Endothelial cell of umbilical vein (primary cell): ENCODE results near the gene CHI3L2. TPM values are rescaled to one million over a fixed set of nuclear protein-coding genes. Genes with fewer than 3 reads are reported as not detected.

Source experiments
- BruUV-seq: library from RNA; stranded (reverse); fragments of 400-500 nt; replicated peaks from 2 replicates; lab custom pipeline; 2021; lab: Mats Ljungman, UMichigan
- CTCF ChIA-PET: fragments of 300-600, 350-600 bp; sonication (Branson Sonifier 250); formaldehyde crosslinking; loops from one replicate; lab custom pipeline; 2021; ENCODE audit warnings: antibody characterized with exemption, inconsistent platforms; lab: Charles Lee
- POLR2A ChIA-PET: fragments of 300-600, 350-600 bp; sonication (Branson Sonifier 250); formaldehyde crosslinking; loops from one replicate; lab custom pipeline; 2021; ENCODE audit warnings: antibody characterized with exemption, inconsistent platforms; lab: Charles Lee
- DNase-seq: peaks from one replicate; pipeline ENCODE4 v3.0.0-alpha.2; 2011; ENCODE audit warnings: low read depth, low spot score
- FAIRE-seq: peaks from 2 replicates; lab custom pipeline; 2011; peaks lifted over from hg19 to GRCh38; lab: Jason Lieb, UNC
- H2AFZ ChIP-seq: 2 replicates; pipeline ENCODE4 v1.6.0; 2012; ENCODE audit warnings: low read depth, low read length, control low read depth, inconsistent platforms
- H3K27ac ChIP-seq: 2 replicates; pipeline ENCODE4 v1.5.1; 2011; ENCODE audit warnings: low read depth, mild to moderate bottlenecking, control low read depth, low read length, moderate library complexity; ENCODE audit not compliant: insufficient read depth
- H3K27me3 ChIP-seq, 2 experiments: 2 replicates each; pipeline versions ENCODE4 v1.6.0 to v1.6.1; 2011; ENCODE audit warnings: low read length in 2 of 2, mixed read lengths in 1 of 2; ENCODE audit not compliant: control insufficient read depth in 2 of 2, insufficient read depth in 2 of 2
- H3K36me3 ChIP-seq, 2 experiments: 2 replicates in 1 of 2; 3 replicates in 1 of 2; pipeline ENCODE4 v1.5.1; 2011; ENCODE audit warnings: low read length in 2 of 2, mild to moderate bottlenecking in 1 of 2, moderate library complexity in 1 of 2; ENCODE audit not compliant: control insufficient read depth in 2 of 2, insufficient read depth in 2 of 2; ENCODE audit errors: extremely low read depth in 1 of 2
- H3K4me1 ChIP-seq: 3 replicates; pipeline ENCODE4 v1.5.1; 2011; ENCODE audit warnings: mild to moderate bottlenecking, low read length; ENCODE audit not compliant: control insufficient read depth, insufficient read depth; ENCODE audit errors: extremely low read depth
- H3K4me2 ChIP-seq: 2 replicates; pipeline ENCODE4 v1.6.1; 2011; ENCODE audit warnings: low read length, control low read depth, mixed read lengths; ENCODE audit not compliant: insufficient read depth
- H3K4me3 ChIP-seq, 3 experiments: fragments of 200-600 bp in 1 of 3; sonication (generic), shearing (Covaris generic) in 1 of 3; replicated peaks in 1 of 3; 2 replicates each; pipeline ENCODE4 v1.5.1; 2011 to 2016; ENCODE audit warnings: control low read depth in 3 of 3, low read length in 3 of 3, mild to moderate bottlenecking in 2 of 3, inconsistent platforms in 1 of 3, low read depth in 1 of 3, moderate library complexity in 1 of 3; ENCODE audit not compliant: insufficient read depth in 1 of 3
- H3K79me2 ChIP-seq: 2 replicates; pipeline ENCODE4 v1.6.0; 2012; ENCODE audit warnings: low read length, inconsistent platforms; ENCODE audit not compliant: control insufficient read depth, insufficient read depth
- H3K9ac ChIP-seq: replicated peaks from 2 replicates; pipeline ENCODE3; 2011; ENCODE audit warnings: low read length, control low read depth; ENCODE audit not compliant: insufficient read depth; ENCODE audit errors: extremely low read depth
- H3K9me1 ChIP-seq: replicated peaks from 3 replicates; pipeline ENCODE4 v1.6.0; 2011; ENCODE audit warnings: mild to moderate bottlenecking, low read length; ENCODE audit not compliant: control insufficient read depth, insufficient read depth; ENCODE audit errors: extremely low read depth
- H3K9me3 ChIP-seq: replicated peaks from 2 replicates; pipeline ENCODE4 v1.5.1; 2012; ENCODE audit warnings: low read length, inconsistent platforms; ENCODE audit not compliant: control insufficient read depth, insufficient read depth
- H4K20me1 ChIP-seq: replicated peaks from 2 replicates; pipeline ENCODE3; 2011; ENCODE audit warnings: mild to moderate bottlenecking, low read length; ENCODE audit not compliant: control insufficient read depth, insufficient read depth; ENCODE audit errors: extremely low read depth
- EZH2 ChIP-seq: IDR thresholded peaks from 2 replicates; pipeline ENCODE4 v1.6.1; 2012; ENCODE audit warnings: borderline replicate concordance, low read depth, mild to moderate bottlenecking, moderate library complexity, low read length, inconsistent platforms; ENCODE audit not compliant: severe bottlenecking
- FOS ChIP-seq: IDR thresholded peaks from 2 replicates; pipeline ENCODE4 v1.6.1; 2011; ENCODE audit warnings: mild to moderate bottlenecking, low read length, moderate library complexity, borderline replicate concordance; ENCODE audit not compliant: insufficient read depth
- GATA2 ChIP-seq: IDR thresholded peaks from 2 replicates; pipeline ENCODE4 v1.7.0; 2011; ENCODE audit warnings: low read depth, mild to moderate bottlenecking, moderate library complexity, mixed read lengths, low read length; ENCODE audit not compliant: insufficient read length, insufficient read depth
- JUN ChIP-seq: IDR thresholded peaks from 2 replicates; pipeline ENCODE4 v1.6.1; 2011; ENCODE audit warnings: borderline replicate concordance, low read depth; ENCODE audit not compliant: insufficient read length, insufficient read depth
- MYC ChIP-seq: IDR thresholded peaks from one replicate; pipeline ENCODE4 v1.6.1; 2011; ENCODE audit warnings: mild to moderate bottlenecking, low read depth, low read length
- POLR2A ChIP-seq: IDR thresholded peaks from 2 replicates; pipeline ENCODE4 v1.6.1; 2012; ENCODE audit warnings: low read depth, mild to moderate bottlenecking, control low read depth, low read length
- POLR2AphosphoS5 ChIP-seq: IDR thresholded peaks from 2 replicates; pipeline ENCODE4 v1.6.1; 2012; ENCODE audit warnings: low read depth, mild to moderate bottlenecking, control low read depth, low read length, moderate library complexity; ENCODE audit not compliant: insufficient read depth
- dilution Hi-C: fragments of 300-500 bp; cut with MboI; formaldehyde crosslinking; loops from one replicate; pipeline ENCODE4 v1.15.0; 2019; ENCODE audit warnings: low sequenced_read_pairs; ENCODE audit not compliant: extremely low pct_ligation_motif_present
- intact Hi-C: fragments of 100-400 bp; cut with micrococcal nuclease; formaldehyde crosslinking; loops from one replicate; pipeline ENCODE4 v1.10.0; 2022
- polyA plus RNA-seq, 4 experiments: library from polyadenylated mRNA; depleted of rRNA in 3 of 4; stranded (reverse) in 3 of 4; unstranded in 1 of 4; fragments of >200 nt; gene quantifications; 2 replicates each; pipeline versions ENCODE4 v1.2.1 to v1.2.3, GENCODE V29; 2011 to 2012; ENCODE audit warnings: missing spikeins in 1 of 4
- total RNA-seq: library from RNA; stranded (reverse); gene quantifications from 2 replicates; pipeline ENCODE4 v1.2.3, GENCODE V29; 2021
- TF ChIP-seq, protein P1 (sequence below), 2 donors: IDR thresholded peaks; 1 replicate in 1 of 2; 2 replicates in 1 of 2; pipeline ENCODE4 v1.5.1; 2011; ENCODE audit warnings: low read length in 2 of 2, mild to moderate bottlenecking in 2 of 2, moderate library complexity in 2 of 2, control low read depth in 1 of 2, inconsistent platforms in 1 of 2, low read depth in 1 of 2; ENCODE audit not compliant: insufficient read depth in 1 of 2; ENCODE audit errors: extremely low read depth in 1 of 2
- TF ChIP-seq, protein P2 (sequence below): IDR thresholded peaks from 2 replicates; pipeline ENCODE4 v1.6.1; 2011; ENCODE audit not compliant: insufficient read depth, insufficient read length

CHI3L2 gene
- total and polyA plus RNA-seq, 2 donors (not counting 3 experiments of a cell fraction or from before 2014, with no cell fraction given): not detected

- no peaks in the 10 kb centered on the region for H3K4me1 ChIP-seq
- no TSS peak for BruUV-seq
Measured at GRCh38 chr1:111272081-111272480, 44.6 kb downstream of the CHI3L2 start.

More at GRCh38 chr1:111272081-111272480, 44.6 kb downstream of the CHI3L2 start:
- no peak for FAIRE-seq
- Histone ChIP-seq H3K27ac (no peak overlapping the region), H3K9me1 (no peaks in the 10 kb centered on the region), H3K27me3 (peaks cover 26 to 27% of the 10 kb centered on the region in 2 experiments), H3K4me2 (no peak overlapping the region), H3K9ac (no peak overlapping the region), H3K36me3 (no peaks in the 10 kb centered on the region), H3K4me3 (no peak overlapping the region), H4K20me1 (no peaks in the 10 kb centered on the region), H3K79me2 (no peaks in the 10 kb centered on the region), H2AFZ (no peak overlapping the region), H3K9me3 (no peaks in the 10 kb centered on the region)
- dilution Hi-C loops: no loop called here
- DNase-seq: no peak
- TF ChIP-seq JUN: no peak
- no peak for TF ChIP-seq POLR2A
- TF ChIP-seq FOS: no peak
- TF ChIP-seq, protein P1, sequence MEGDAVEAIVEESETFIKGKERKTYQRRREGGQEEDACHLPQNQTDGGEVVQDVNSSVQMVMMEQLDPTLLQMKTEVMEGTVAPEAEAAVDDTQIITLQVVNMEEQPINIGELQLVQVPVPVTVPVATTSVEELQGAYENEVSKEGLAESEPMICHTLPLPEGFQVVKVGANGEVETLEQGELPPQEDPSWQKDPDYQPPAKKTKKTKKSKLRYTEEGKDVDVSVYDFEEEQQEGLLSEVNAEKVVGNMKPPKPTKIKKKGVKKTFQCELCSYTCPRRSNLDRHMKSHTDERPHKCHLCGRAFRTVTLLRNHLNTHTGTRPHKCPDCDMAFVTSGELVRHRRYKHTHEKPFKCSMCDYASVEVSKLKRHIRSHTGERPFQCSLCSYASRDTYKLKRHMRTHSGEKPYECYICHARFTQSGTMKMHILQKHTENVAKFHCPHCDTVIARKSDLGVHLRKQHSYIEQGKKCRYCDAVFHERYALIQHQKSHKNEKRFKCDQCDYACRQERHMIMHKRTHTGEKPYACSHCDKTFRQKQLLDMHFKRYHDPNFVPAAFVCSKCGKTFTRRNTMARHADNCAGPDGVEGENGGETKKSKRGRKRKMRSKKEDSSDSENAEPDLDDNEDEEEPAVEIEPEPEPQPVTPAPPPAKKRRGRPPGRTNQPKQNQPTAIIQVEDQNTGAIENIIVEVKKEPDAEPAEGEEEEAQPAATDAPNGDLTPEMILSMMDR (IDR thresholded peaks at IDR 0.05; ENCODE audit: extremely low read depth in 1 of 2, insufficient read depth in 1 of 2, low read depth in 1 of 2, low read length in 2 of 2): no peak
- no peak for TF ChIP-seq MYC
- TF ChIP-seq GATA2: no peak
- no peak for TF ChIP-seq EZH2
- no peak for TF ChIP-seq POLR2AphosphoS5
- TF ChIP-seq, protein P2, sequence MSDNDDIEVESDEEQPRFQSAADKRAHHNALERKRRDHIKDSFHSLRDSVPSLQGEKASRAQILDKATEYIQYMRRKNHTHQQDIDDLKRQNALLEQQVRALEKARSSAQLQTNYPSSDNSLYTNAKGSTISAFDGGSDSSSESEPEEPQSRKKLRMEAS: no peak
- CTCF ChIA-PET: no interaction called here
- POLR2A ChIA-PET: no interaction called here
- intact Hi-C loops: no loop called here
